Upper lobe of left lung (tissue), 4 donors: ENCODE measurements around the gene GALNT2.

Experiments
- CTCF ChIP-seq, 6 experiments: fragments of 450-650 bp in 4 of 6; fragments of 200-600 bp in 2 of 6; sonication (generic) in 2 of 6; IDR thresholded peaks; one replicate each; pipeline ENCODE4 v1.5.1; 2016 to 2019; ENCODE audit warnings: antibody characterized with exemption in 6 of 6
- EP300 ChIP-seq, 4 donors: sonication (generic); formaldehyde crosslinking; IDR thresholded peaks; one replicate each; pipeline ENCODE4 v1.5.1; 2017; ENCODE audit warnings: antibody characterized with exemption in 4 of 4, control low read depth in 2 of 4

DNA sequence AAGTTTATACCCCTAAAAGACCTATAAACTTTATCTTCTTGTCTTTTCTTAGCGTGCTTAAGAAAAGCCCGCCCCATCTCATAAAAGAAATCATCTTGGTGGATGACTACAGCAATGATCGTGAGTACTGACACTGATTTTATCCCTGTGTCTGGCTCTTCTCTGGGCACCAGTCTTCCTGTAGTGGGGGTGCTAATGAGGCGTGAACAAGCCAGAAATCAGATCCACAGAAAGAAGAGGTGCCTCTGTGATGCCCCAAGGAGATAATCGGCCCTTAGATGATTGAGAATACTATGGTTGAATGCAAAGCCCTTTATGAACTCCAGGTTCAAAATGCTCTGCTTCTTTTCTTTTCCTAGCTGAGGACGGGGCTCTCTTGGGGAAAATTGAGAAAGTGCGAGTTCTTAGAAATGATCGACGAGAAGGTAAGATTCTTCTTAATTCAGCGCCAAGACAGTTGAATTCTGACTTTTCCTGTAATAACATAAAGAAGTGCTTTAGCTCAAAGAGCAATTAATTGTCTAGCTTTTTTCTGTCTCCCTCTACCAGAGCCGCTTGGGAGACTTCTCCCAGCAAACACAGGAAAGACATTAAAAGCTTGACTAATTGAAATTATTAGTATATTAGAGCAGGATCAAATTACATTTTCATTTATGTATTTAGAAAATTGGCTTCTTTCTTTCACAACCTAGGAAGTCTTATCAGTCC lies 169.4 kb downstream of the GALNT2 start:
- TF ChIP-seq CTCF (IDR thresholded peaks at IDR 0.05) (no peak), EP300 (IDR thresholded peaks at IDR 0.05) (no peak)
